ENCODE data around the gene NOS2.

DNA sequence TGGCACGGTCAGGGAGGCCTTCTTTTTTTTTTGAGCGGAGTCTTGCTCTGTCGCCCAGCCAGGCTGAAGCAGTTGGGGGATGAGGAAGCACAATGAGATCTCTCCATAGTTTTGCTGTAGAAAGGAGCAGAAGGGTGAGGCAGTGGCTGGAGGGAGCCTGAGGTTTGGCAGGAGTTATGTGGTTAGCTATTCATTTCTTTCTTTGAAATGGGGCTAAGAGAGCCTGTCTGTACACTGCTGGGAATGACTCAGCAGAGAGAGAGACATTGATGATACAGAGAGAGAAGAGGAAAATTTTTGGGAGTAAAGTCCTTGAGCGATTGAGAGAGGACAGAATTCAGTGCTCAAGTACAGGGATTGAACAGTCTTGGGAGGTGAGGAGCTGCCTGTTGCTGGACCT is 22.1 kb downstream of the NOS2 start:
- TF ChIP-seq CTCF (optimal IDR thresholded peaks at IDR 0.05 in 1 of 3, IDR thresholded peaks at IDR 0.05 in 1 of 3, conservative IDR thresholded peaks at IDR 0.05 in 1 of 3; ENCODE audit: extremely low read depth in 1 of 3, insufficient read depth in 2 of 3, low read length in 3 of 3) = no peak
- TF ChIP-seq EZH2 (IDR thresholded peaks at IDR 0.05; ENCODE audit: low read length) = no peak
